HG03571 (cell line): ENCODE measurements around the gene PTGFRN.
"Not testable (repeated sequence)": the region's sequence is repeated elsewhere in the genome, so short reads cannot be mapped to it uniquely, and the experiment has no call there.

Experiments used
- ATAC-seq: cut with Tn5 transposase; IDR thresholded peaks from one replicate; pipeline ENCODE4 v1.9.1; 2021; ENCODE audit not compliant: unreplicated experiment

PTGFRN gene

GRCh38 chr1:116968724-116969123 lies 59.0 kb downstream of the PTGFRN start:
- ATAC-seq: no peak

DNA sequence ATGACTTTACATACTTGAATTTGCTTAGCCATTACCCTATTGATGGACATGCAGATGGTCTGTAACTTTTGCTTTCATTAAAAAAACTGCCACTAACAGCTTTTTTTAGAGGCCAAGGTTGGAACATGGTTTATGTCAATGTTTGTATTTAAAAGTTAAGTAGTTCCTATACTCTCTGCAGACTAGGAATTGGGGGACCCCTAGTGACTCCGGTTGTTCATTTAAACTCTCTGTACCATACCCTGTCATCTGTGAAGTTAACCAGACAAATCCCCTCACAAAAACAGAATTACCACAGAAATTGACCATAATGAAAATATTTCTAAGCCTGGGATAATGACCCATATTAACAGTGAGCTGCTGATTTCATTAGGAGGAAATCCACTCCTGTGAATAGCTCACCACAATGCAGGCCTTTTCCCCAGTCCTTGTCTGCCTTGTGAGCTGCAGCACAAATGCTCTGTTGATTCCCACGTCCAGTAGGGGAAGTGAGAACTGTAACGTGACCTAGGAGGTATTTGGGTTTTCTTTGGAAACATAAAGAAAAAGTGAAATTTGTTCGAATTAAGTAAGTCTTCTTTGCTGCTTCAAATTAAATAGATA lies 61.6 kb downstream of the PTGFRN start:
- ATAC-seq: no peak

- no peak for ATAC-seq
These were observed 62.4 kb downstream of the PTGFRN start for GRCh38 chr1:116971965-116972673.

DNA sequence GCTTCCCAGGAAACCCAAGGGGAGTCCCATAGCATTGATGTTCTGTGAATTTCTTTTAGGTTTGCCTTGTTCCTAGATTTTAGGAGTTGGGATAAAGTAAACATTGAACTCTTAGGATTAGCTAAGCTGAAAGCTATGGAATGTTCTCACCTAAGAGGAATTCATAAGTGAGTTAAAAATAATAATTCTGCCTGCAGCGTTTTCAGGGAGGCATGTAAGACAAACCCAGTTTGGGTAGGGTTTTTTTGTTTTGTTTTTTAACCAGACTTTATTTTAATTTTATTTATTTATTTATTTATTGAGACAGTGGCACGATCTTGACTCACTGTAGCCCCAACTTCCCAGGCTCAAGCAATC lies 62.9 kb downstream of the PTGFRN start:
- ATAC-seq: no peak

DNA sequence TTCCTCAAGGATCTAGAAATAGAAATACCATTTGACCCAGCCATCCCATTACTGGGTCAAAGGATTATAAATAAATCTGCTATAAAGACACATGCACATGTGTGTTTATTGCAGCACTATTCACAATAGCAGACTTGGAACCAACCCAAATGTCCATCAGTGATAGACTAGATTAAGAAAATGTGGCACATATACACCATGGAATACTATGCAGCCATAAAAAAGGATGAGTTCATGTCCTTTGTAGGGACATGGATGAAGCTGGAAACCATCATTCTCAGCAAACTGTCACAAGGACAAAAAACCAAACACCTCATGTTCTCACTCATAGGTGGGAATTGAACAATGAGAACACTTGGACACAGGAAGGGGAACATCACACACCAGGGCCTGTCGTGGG lies 70.6 kb downstream of the PTGFRN start:
- ATAC-seq: not testable (repeated sequence)

DNA sequence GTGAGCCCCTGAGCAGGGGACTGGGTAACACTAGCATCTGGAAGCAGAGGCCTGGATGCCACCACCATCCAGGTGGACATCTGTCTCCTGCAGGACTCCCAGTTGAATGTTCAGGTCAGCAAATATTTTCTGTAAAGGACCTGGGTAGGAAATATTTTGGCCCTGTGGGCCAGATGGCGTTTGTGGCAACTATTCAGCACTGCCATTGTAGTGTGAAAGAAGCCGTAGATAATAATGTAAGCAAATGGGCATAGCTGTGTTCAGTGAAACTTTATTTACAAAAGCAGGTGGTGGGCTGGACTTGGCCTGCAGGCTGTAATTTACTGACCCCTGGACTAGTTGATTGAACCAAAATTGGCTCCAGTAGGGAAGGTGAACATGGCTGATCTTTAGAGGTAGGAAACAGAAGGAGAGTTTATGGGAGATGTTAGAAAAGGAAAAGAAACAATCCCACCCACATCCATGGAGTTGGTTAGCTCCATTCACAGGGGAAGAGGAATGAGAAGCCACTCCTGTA lies 71.9 kb downstream of the PTGFRN start:
- no peak for ATAC-seq

DNA sequence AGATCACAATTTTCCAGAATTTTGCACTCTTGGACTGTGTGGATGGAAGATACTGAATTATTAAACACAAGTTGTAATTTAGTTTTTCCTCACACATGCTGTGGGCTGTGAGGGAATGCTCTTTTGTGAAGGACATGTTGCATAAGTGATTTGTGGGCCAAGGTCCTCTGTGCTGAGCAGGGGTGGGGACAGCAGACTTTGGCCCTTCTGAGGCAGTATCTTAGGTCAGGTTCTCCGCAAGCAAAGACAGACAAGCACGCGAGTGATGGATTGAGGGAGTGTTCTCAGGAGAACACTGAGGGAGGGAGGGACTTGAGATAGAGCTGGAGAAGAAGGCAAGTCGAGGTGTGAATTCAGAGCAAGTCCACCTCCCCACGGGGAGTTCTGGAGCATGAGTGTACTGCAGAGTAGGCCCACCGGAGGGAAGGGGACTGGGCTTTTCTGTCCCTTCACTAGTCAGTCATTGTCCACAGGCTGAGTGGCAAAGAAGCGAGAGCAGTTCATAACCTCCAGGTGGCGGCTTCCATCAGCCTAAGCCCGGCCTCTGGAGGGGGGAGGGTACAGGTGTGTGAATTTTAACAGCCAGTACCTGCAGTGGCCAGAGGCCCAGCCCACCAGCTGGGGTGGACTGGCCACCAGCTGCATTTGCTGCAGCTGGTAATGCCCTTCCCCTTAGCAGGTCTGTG lies 72.7 kb downstream of the PTGFRN start:
- no peak for ATAC-seq

DNA sequence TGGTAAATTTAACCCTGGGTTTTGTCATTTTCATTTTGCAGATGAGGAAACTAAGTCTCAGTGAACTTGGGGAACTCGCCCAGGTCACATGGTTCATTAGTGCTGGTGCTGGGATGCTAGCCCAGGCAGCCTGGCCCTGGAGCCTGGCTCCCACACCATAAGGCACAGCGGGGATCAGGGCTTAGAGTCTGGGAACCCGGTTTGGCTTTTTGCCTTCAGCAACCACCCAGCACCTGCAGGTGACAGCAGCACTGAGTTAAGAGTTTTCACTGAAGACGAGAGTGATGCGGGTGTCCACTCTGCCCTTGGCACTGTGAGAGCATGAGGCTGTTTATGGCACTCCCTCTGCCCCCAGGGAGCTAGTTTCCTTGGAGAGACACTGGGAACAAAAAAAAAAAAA lies 73.4 kb downstream of the PTGFRN start:
- no peak for ATAC-seq

GRCh38 chr1:116983678-116984077 lies 74.0 kb downstream of the PTGFRN start:
- no peak for ATAC-seq

DNA sequence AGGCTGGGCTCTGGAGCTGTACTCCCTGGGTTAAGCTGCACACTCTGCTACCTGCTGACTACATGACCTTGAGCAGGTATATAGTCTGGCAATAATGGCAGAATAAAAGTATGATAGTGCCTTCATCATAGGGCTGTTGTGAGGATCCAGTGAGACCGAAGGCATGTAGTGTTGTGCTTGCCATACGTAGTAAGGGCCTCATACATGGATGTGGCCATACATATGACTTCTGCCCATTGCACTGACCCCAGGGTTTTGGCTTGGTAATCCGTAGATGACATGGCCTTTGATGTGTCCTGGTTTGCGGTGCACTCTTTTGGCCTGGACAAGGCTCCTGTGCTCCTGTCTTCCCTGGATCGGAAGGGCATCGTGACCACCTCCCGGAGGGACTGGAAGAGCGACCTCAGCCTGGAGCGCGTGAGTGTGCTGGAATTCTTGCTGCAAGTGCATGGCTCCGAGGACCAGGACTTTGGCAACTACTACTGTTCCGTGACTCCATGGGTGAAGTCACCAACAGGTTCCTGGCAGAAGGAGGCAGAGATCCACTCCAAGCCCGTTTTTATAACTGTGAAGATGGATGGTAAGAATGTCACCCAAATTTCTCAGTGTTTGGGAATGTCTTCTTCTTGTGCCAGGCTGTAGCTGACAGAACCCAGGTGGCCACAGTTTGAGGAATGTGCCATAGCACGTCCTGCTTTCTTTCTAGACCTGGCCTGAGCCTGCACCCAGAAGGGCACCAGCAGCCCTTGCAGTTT lies 74.9 kb downstream of the PTGFRN start:
- no peak for ATAC-seq

GRCh38 chr1:116986421-116987255 lies 76.9 kb downstream of the PTGFRN start:
- no peak for ATAC-seq

GRCh38 chr1:116987256-116987555 lies 77.5 kb downstream of the PTGFRN start:
- no peak for ATAC-seq

GRCh38 chr1:116988248-116988647 lies 78.5 kb downstream of the PTGFRN start:
- ATAC-seq: no peak

DNA sequence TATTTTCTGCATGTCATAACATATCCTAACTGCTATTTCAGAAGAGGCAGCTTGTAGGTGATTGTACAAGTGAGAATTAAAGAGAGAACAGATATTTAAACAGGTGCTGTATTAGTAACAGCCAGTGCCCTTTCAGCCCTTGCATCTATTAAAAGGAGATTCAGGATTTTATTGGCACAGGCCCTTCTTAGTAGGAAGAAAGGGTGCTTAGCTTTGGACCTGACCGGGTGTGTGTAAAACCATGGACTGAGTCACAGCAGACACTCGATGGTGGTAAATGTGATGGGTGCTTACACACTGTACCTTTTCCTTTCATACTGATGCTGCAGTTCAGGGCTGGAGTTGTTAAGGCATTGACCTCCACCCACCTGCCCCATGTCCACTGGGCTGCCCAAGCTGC lies 79.2 kb downstream of the PTGFRN start:
- no peak for ATAC-seq

DNA sequence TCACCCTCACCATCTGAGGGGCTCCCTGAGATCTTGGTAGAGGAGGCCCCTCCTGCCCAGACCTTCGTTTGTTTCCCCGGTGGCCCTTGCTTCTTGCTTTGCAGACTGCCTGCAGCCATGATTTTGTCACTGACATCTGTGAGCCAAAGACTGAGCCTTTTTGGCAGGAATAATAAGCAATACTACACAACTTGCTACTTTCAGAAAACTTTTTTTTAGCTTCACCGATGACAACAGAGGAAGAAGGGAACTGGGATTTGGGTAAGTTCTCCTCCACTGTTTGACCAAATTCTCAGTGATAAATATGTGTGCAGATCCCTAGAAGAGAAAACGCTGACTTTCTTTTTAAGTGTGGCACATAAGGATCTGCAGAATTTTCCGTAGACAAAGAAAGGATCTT lies 80.1 kb downstream of the PTGFRN start:
- ATAC-seq: no peak

- no peak for ATAC-seq
These were observed 81.0 kb downstream of the PTGFRN start for GRCh38 chr1:116990612-116991151.

DNA sequence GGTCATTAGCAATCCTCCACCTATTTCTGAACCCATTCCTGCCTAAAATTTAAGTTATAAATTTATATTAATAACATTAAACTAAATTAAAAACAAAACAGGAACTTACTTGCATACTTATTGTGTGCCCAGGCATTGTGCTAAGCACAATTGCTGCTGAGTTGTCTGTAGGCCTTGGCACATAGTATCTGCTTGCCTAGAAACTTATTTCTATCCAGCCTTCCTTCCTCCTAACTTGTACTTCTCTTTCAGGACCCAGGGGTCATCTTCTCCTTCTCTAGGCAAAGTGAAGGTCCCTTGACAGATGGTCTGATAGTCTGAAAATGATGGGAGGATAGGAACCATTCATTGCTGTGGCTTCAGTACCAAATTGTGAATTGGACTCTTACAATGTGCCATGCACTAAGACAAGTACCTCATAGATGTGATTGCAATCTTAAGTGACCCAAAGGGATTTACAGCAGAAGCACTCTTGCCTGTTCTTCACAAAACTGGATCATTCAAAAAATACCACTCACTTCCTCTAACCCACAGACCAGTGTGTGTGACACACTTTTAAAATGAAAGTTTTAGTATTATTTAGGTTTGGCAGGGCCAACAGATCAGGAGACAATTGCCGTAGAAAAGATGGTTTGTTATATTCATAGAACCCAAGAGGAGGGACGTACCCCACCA lies 81.6 kb downstream of the PTGFRN start:
- ATAC-seq: no peak

DNA sequence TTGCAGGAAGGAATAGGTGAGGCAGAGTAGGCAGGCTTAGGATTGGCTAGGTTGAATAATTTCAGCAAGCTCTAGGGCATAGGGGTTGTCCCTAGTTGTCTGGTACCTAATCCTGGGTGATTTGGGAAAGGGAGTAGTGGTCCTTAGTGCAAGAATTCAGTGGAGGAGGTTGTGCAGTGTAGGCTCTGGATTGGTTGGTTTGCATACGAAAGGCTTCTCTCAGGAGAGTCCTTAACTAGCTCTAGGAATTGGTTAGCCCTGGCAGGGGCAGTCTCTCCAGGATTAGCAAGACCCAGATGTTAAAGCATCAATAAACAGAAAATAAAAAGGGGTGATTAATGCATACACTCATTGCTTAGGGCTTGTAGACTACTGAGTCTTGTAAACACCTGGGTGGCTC lies 82.2 kb downstream of the PTGFRN start:
- no peak for ATAC-seq

GRCh38 chr1:116993286-116993685 lies 83.6 kb downstream of the PTGFRN start:
- no peak for ATAC-seq

- no peak for ATAC-seq
These were observed 84.7 kb downstream of the PTGFRN start for GRCh38 chr1:116994411-116994810.
